SW 1271 (cell line): ENCODE data around the gene DMTF1.
"Not testable (repeated sequence)": the region's sequence is repeated elsewhere in the genome, so short reads cannot be mapped to it uniquely, and the experiment has no call there.

Experiments used
- DNase-seq, 2 experiments: peaks; one replicate each; lab custom pipeline; 2025; lab: John Stamatoyannopoulos, UW

The DMTF1 gene

DNA sequence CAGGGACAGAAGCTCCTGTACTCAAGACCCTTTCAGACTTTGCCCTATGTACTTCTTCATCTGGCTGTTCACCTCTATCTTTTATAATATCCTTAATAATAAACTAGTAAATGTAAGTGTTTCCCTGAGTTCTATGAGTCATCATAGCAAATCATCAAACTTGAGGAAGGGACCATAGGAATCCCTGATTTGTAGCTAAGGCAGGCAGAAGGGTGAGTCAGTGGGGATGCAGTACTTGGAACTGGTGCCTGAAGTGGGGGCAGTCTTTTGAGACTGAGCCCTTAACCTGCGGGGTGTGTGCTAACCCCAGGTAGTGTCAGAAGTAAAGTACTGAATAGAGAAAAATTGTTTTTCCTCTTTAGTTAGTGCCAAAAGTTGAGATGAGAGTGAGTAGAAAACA lies 73.4 kb downstream of the DMTF1 start:
- DNase-seq = no peak

DNA sequence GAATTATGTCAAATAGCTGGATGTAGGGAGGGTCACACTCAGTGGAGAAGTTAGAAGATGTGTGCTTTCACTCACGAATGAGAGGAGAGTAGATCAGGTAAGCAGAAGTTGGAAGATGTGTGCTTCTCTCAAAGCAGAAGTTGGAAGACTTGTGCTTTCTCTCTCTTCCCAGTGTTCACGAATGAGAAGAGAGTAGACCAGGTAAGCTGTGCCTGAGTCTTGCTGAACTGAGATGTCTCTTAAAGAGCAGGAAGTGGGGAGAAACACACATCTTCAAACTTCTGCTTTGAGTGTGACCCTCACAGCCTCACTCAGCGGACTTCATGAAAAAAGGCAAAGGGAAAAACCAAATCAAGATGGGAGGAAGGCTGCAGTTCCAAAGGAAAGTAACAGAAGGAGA lies 74.2 kb downstream of the DMTF1 start:
- DNase-seq = no peak

DNA sequence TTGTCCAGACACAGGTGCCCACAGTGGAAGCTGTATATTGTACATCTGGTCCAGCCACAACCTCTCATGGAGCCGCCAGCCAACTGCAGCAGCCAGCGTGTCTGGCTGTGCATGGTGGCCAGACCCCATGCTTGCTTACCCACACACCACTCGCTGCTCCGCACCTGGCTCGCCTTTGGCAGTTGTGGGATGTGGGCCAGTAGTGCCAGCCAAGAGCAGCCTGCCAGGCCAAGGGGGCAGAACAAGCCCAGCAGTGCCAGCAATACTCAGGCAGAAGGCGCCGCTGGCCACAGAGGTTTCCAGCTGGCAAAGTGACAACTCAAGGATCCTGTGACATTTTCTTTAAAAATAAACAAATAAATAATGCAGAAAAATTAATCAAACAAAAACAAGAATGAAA lies 79.0 kb downstream of the DMTF1 start:
- DNase-seq = no peak

DNA sequence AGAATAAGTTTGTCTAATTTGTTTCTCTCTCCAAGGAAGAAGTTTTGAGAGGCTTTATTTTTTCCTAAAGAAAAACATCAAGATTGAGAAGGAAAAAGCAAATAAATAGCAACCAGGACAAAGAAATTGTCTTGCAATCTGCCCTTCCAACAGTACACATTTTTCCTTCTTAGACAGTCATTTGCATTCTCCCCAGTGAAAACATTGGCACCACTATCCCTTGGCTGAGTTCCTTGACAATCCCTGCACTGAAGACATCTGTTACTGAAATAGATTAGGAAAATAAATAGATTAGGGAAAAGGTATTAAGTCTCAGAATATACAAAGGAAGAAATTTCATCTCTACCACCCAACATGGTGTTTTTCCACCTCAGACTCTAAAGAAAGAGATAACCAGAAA lies 79.5 kb downstream of the DMTF1 start:
- DNase-seq = no peak

DNA sequence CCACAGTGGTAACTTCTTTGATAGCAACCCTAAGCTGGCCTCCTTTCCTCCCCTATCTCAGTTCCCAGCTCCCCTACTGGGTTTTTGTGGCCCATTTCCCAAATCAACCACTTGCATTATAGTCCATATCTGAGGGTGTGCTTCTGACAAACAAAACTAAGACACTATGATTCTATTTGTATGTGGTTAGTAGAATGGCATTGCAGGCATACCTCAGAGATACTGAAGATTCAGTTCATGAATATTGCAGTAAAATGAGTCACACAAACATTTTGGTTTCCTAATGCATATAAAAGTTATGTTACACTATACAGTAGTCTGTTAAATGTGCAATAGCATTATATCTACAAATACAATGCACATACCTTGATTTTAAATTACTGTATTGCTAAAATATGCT lies 82.7 kb downstream of the DMTF1 start:
- DNase-seq = no peak

DNA sequence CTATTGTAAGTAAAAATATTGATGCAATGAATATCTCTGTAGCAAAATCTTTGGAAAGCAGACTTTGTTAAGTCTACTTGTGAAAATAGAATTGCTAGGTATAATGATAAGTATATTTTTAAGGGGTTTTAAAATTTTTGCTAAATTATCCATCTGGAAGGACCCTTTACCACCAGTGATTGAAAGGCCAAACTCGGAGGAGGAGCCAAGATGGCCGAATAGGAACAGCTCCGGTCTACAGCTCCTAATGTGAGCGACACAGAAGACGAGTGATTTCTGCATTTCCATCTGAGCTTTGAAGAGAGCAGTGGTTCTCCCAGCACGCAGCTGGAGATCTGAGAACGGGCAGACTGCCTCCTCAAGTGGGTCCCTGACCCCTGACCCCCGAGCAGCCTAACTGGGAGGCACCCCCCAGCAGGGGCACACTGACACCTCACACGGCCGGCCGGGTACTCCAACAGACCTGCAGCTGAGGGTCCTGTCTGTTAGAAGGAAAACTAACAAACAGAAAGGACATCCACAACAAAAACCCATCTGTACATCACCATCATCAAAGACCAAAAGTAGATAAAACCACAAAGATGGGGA lies 86.3 kb downstream of the DMTF1 start:
- DNase-seq = not testable (repeated sequence)

DNA sequence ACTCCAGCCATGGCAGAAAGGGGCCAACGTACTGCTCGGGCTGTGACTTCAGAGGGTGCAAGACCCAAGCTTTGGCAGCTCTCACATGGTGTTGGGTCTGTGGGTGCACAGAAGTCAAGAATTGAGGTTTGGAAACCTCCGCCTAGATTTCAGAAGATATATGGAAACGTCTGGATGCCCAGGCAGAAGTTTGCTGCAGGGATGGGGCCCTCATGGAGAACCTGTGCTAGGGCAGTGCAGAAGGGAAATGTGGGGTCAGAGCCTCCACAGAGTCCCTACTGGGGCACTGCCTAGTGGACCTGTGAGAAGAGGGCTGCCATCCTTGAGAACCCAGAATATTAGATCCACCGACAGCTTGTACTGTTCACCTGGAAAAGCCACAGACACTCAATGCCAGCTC lies 93.4 kb downstream of the DMTF1 start:
- not testable (repeated sequence) for DNase-seq
